ENCODE results near the gene CLIP2.
"Not testable (repeated sequence)": the region's sequence is repeated elsewhere in the genome, so short reads cannot be mapped to it uniquely, and the experiment has no call there.

Gene CLIP2

DNA sequence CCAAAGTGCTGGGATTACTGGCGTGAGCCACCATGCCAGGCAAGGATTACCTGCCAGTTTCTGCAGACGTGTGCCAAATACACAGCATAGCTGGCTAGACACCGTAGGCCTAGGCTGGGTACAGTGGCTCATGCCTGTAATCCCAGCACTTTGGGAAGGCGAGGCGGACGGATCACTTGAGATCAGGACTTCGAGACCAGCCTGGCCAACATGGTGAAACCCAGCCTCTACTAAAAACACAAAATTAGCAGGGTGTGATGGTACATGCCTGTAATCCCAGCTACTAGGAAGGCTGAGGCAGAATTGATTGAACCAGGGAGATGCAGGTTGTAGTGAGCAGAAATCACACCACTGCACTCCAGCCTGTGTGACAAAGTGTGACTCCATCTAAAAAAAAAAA lies 35.9 kb upstream of the CLIP2 start:
- ChIA-PET CTCF (interaction anchor here (0.5 to 1.2 kb wide), 2 partner anchors 147 to 186 kb away, joined by 3 to 6 read pairs; no protein-coding TSS in a partner anchor), POLR2A (ENCODE audit: low non-redundant PET) (no interaction called here)
- DNase-seq (ENCODE audit: low spot score) = no peak
- H3K27ac ChIP-seq = peak overlapping the region; percentile 91
- TF ChIP-seq, protein P1, sequence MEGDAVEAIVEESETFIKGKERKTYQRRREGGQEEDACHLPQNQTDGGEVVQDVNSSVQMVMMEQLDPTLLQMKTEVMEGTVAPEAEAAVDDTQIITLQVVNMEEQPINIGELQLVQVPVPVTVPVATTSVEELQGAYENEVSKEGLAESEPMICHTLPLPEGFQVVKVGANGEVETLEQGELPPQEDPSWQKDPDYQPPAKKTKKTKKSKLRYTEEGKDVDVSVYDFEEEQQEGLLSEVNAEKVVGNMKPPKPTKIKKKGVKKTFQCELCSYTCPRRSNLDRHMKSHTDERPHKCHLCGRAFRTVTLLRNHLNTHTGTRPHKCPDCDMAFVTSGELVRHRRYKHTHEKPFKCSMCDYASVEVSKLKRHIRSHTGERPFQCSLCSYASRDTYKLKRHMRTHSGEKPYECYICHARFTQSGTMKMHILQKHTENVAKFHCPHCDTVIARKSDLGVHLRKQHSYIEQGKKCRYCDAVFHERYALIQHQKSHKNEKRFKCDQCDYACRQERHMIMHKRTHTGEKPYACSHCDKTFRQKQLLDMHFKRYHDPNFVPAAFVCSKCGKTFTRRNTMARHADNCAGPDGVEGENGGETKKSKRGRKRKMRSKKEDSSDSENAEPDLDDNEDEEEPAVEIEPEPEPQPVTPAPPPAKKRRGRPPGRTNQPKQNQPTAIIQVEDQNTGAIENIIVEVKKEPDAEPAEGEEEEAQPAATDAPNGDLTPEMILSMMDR (conservative IDR thresholded peaks at IDR 0.05; ENCODE audit: low read depth) = no peak

DNA sequence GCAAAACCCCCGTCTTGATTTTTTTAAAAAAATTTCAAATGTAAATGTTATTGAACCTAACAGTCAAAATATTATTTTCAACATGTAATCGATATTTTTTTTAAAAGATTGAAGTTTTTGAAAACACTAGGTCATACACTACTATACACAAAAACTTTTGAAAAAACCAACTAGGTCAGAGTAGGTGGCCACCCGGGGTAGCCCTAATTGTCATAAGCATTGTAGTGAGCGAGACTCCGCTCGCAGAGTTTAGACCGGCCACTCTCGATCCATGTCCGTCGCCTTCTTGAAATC lies 35.4 kb upstream of the CLIP2 start:
- TF ChIP-seq, protein P1 (conservative IDR thresholded peaks at IDR 0.05; ENCODE audit: low read depth) = no peak
- peak; percentile 30 for DNase-seq (ENCODE audit: low spot score)
- CTCF ChIA-PET = interaction anchor here (0.6 to 1.2 kb wide), 2 partner anchors 139 to 147 kb away, joined by 3 to 6 read pairs; no protein-coding TSS in a partner anchor
- POLR2A ChIA-PET (ENCODE audit: low non-redundant PET) = no interaction called here
- peak overlapping the region; percentile 91 for H3K27ac ChIP-seq

DNA sequence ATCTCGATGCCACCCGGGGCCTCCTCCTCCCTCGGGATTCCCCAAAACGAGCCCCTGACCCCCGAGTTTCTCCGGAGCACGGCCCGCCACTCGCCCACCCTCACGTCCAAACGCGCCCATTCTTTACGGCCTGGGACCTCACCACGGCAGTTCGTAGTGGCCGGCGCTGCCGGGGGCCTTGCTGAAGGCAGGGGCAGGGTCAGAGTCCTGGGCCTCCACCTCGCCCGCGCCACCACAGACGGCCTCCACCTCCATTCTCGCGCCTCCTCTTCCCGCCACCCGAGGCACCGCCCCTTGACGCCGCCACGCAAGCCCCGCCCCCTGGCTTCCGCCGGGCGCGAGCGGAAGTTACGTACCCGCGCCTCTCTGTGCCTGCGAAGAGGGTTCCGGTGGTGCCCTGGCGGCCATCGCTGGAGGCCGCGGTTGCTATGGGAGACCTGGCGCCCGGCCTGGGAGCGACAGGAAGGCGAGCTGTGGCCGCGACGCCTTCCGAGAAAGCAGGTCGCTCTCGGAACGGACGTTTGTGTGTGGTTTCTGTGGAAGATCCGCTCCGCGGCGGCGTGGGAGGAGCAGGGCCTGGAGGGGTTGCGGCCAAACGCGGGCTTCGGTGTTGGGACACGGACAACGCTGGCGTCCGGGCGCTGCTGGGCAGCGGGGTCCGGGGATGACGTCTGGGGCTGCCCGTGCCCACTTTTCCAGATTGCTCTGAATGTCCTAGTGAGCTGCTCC lies 34.9 kb upstream of the CLIP2 start, which contains the start of gene RFC2:
TSS of gene RFC2 (minus strand) at position 271 of the 729 bp plus-strand sequence. CDS start at position 255, 16 bp downstream.
- ChIA-PET POLR2A (ENCODE audit: low non-redundant PET) (no interaction called here), CTCF (interaction anchor here (0.6 to 1.2 kb wide), 3 partner anchors 12 to 146 kb away, joined by 3 to 6 read pairs (median 3); no protein-coding TSS in a partner anchor)
- DNase-seq (ENCODE audit: low spot score) = peak; percentile 95
- TF ChIP-seq, protein P1 (conservative IDR thresholded peaks at IDR 0.05; ENCODE audit: low read depth) = no peak
- peak within 1 kb of the TSS; percentile 91 for H3K27ac ChIP-seq

DNA sequence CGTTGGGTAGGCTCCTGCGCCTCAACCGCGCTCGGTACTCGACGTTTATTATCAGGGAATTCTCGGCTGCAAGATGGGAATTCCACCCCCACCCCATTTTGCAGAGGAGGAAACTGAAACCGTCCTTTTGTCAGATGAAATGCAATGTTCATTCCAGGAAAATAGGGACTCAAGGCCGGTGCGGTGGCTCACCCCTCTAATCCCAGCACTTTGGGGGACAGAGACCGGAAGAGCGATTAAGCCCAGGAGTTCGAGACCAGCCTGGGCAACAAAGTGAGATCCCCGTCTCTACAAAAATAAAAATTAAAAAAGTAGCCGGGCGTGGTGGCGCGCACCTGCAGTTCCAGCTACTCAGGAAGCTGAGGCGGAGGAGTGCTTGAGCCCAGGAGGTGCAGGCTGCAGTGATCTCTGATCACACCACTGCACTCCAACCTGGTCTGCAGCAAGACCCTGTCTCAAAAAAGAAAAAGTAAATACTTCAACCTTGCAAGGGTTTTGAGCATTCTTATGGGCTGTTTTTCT lies 34.3 kb upstream of the CLIP2 start:
- ChIA-PET CTCF (interaction anchor here (0.7 to 1.2 kb wide), 2 partner anchors 11 to 146 kb away, joined by 3 to 6 read pairs; no protein-coding TSS in a partner anchor), POLR2A (ENCODE audit: low non-redundant PET) (no interaction called here)
- peak overlapping the region; percentile 91 for H3K27ac ChIP-seq

DNA sequence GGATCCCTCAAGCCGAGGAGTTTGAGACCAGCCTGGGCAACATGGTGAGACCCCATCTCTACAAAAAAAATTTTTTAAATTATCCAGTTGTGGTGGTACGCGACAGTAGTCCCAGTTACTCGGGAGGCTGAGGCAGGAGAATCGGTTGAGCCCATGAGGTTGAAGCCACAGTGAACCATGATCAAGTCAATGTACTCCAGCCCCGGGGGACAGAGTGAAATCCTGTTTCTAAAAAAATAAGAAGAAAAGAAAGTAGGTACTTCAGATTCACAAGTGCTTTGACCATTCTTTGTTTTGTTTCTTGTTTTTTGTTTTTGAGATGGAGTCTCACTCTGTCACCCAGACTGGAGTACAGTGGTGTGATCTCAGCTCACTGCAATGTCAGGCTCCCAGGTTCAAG lies 33.7 kb upstream of the CLIP2 start:
- CTCF ChIA-PET; POLR2A ChIA-PET (ENCODE audit: low non-redundant PET); DNase-seq (ENCODE audit: low spot score): not testable (repeated sequence)
- H3K27ac ChIP-seq = peak overlapping the region; percentile 91

More for the DNA sequence above, 34.3 kb upstream of the CLIP2 start:
- TF ChIP-seq, protein P1 (conservative IDR thresholded peaks at IDR 0.05; ENCODE audit: low read depth) = no peak
- no peak for DNase-seq (ENCODE audit: low spot score)

DNA sequence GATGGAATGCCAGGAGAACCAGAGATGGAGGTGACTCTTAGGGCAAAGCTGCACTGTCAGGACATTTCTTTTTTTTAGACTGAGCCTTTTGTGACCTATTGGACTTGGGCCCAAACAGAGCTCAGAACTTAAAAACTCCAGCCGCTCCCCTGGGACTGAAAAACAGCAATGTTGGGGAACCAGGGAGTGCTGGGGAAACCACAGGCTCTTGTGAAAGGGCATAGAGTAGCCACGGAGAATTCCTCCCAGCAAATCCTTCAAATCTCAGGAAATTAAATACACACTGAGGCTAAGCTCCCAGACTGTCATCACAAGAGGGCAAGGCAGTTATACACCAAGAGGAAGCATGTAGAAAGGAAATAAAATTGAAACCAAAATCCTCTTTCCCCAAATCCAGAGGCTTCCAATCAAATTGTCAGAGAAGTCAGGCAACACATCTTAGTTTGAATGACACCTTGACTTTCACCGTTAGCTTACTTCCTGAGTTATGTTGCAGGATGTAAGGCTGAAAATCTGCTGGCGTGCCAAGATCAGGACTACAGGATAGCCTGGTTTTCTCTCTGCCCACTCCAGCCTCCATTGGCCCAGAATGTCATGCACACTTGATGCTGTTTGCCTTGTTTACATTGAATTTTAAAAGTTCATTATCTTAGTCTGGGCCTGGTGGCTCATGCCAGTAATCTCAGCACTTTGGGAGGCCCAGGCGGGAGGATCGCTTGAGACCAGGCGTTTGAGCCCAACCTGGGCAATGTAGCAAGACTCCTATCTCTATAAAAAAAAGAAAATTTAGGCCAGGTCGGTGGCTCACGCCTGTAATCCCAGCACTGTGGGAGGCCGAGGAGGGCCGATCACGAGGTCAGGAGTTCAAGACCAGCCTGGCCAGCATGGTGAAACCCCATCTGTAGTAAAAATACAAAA lies 32.5 kb upstream of the CLIP2 start:
- H3K27ac ChIP-seq = peak overlapping the region; percentile 34

More for the DNA sequence above, 32.5 kb upstream of the CLIP2 start:
- CTCF ChIA-PET = interaction anchor here (0.6 to 1.0 kb wide), 3 partner anchors 11 to 145 kb away, joined by 3 to 5 read pairs (median 4); no protein-coding TSS in a partner anchor
- POLR2A ChIA-PET (ENCODE audit: low non-redundant PET) = no interaction called here
- DNase-seq (ENCODE audit: low spot score) = no peak
- TF ChIP-seq, protein P1 (conservative IDR thresholded peaks at IDR 0.05; ENCODE audit: low read depth) = no peak

Measured in RWPE1 (cell line).